Fibroblast of peridontal ligament (primary cell): ENCODE data around the gene NTSR1.
A peak's percentile ranks its signal among the peaks of the same experiment; 100 is the strongest.

Experiments used
- DNase-seq: peaks from one replicate; pipeline ENCODE4 v3.0.0-alpha.2; 2010; ENCODE audit errors: extremely low read depth

The NTSR1 gene

DNA sequence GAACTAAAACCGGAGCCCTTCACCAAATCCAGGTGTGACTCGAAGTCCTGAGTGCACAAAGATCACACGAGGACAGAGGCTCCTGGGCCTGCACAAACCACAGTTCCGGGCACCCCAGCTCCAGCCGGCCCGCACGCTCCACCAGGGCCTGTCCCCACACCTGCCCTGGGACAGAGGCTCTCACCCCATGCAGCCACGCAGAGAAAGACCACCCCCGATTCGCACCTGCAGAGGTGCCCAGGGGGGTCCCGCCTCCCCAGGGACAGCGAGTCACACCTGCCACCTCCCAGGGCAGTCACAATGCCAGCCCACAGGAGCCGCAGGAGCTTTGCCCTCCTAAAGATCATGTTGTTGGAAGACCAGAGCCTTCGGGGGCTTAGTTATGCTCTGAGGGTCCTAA, 62.3 kb downstream of the NTSR1 start:
- DNase-seq = no peak

DNA sequence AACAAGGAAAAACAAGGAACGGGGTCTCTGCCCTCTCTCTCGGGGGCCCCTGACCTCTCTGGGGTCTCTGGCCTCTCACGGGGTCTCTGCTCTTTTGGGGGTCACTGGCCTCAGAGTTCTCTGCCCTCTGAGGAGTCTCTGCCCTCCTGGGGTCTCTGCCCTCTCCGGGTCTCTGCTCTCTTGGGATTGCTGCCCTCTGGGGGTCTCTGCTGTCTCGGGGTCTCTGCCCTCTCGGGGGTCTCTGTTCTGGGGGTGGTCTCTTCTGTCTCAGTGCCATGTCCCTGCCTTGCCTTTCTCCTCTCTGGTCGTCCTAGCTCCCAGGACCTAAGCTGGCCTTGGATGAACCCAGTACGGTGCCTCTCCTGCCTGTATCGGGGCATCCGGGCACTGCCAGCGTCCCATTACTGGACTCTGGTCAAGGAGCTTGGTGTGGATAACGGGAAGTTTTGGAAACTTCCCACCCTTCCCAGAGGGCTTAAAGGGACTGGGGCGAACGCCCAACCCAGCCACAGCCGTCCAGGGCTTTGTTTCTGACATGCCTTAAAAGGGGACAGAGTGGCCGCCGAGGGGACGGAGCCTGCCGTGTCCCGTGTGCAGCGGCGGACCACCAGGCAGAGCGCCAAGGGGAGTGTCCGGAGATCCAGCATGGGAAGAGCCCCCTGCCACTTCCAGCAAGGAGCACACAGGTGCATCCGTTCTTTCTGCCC, 62.9 kb downstream of the NTSR1 start:
- DNase-seq = no peak

DNA sequence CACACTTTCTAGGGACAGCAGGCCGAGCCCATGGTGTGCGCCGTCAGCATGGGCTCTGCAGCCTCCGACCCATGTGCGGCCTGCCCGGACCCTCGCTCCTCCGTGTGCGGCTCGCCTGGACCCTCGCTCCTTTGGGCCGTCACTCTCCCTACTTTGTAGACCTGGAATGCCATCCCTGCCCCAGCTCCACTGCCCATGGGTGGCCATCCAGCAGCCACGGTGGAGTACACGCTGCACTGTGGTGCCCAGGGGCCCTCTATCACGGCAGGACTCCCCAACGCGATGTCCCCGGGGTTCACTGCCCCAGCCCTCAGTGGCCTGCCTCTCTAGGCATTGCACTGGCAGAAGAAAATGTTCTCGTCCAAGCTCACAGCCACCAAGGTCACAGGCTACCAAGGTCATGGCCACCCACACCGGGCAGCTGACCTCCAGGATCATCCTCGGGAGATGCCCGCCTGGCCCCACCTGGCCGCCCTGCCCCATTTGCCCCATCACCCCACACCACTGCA, 63.5 kb downstream of the NTSR1 start:
- DNase-seq = no peak

DNA sequence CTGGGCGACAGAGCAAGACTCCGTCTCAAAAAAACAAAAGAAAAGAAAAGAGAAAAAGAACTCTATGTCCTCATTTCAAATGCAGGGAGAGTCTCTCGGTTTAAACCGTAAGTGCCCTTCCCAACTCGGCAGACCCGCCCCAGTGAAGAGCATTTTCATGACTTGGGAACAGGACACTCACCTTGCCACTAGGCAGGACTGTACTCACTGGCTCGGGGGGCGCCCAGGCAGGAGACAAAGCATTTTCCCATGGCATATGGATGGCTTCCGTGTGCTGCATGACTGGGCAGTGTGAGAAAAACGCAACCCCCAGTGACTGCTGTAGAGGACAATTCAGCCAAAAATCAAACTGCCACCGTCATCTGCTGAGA, 64.0 kb downstream of the NTSR1 start:
- DNase-seq = no peak

DNA sequence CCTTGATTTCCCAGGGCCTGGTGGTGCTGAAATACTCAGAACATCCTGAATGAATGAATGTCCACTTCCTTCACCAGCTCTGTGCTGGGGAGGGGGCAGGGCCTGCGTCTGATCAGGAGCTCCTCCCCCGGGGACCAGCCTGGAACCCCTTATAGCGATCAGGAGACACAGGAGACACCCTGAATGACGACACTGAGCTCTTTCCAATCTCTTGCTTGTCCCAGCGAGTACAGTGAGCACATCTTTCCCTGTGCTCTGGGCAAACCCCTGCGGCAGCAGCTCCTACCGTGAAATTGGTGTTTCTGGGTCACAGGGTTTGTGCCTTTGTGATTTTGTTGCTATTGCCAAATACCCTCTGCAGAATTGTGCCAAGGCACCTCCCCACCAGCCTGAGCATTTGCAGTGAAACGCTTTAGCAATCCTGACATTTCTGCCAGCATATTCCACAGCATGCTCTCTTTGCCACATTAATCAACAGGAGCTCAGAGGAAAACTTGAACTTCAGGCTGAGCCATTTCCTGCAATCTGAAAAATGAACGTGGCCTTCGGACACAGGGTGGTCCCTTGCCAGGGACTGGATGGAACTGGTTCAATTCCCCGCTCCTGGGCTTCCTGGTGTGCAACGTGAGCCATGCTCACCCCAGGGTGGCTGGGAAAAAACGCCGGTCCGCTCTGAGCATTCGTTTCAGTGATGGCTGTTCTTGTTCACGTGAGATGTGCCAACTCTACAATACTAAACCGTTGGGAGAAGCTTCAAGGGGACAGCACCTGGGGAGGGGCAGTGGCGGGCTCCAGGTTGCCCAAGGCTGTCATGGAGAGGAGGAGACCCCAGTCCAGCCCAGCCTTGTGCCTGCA, 64.6 kb downstream of the NTSR1 start:
- DNase-seq = peak; percentile 65

DNA sequence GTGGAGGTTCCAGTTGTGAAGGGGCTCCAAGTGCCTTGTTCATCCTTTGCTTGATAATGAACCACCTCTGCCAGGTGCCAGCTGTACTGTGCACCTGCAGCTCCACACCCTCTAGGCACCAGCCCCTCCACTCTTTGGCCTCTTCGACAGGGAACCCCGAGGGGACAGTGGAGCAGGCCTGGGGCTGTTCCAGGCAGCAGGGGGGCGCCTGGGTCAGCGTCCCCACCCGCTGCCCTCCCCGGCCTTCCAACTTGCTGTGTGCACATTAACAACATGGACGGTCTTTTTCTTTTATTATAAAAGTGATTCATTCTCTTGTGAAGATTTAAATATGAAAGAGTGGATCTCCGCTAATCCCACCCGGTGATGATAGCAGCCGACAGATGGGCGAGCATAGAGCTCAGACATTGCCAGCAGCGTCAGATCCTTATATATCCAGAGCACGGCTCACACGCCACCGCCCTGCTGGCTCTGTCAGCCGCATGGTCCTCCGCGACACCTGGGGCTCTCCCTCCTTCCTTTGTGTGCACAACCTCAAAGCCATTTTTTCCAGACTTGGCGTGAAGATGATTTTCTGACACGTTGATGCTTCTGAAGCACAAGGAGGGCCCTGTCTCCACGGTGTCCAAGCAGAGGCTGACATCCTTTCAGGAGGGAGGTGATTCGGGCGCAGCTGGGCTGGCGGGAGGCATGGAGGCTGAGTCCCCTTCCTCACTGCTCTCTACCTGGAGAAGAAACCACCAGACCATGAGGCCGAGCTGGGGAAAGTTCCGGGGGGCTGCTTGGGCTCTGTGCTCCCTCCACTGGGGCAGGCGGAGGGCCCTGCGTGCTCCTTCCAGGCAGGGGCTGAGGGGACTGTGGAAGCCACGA, 65.4 kb downstream of the NTSR1 start:
- no peak for DNase-seq

DNA sequence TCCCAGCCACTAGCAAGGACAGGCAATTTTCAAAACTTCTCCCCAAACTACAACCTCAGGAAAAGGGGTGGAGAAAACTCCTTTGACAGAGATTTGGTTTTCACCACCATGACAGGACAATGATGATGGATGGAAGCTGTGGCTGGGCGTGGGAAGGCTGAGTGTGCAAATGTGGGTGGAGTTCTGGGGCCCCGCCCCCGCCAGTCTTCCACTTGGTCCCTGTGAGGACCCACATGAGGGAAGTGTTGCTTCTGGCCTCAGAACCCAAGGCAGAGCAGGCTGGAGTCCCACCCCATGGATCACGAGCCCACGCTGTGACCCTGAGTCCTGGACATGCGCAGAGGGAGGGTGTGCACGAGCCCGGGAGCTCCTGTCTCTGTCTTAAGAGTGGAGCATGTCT, 66.1 kb downstream of the NTSR1 start:
- no peak for DNase-seq

DNA sequence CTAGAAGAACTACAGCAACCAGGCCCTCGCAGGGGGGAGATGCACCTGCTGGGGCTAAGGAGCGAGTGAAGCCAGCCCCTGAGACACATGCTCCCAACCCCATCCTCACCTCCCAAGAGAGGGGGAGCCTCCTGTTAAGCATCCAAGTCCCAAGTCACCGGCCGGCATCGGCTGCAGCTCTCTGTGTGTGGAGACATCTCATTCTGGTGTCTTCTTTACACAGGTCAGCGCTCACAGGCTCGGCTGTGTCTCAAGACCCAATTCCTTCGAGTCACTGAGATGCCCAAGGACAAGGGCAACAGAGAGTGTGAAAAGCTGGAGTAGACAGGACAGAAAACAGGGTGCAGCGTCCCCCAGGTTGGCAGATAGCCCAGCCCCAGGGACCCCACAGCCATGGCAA, 66.6 kb downstream of the NTSR1 start:
- DNase-seq = no peak

DNA sequence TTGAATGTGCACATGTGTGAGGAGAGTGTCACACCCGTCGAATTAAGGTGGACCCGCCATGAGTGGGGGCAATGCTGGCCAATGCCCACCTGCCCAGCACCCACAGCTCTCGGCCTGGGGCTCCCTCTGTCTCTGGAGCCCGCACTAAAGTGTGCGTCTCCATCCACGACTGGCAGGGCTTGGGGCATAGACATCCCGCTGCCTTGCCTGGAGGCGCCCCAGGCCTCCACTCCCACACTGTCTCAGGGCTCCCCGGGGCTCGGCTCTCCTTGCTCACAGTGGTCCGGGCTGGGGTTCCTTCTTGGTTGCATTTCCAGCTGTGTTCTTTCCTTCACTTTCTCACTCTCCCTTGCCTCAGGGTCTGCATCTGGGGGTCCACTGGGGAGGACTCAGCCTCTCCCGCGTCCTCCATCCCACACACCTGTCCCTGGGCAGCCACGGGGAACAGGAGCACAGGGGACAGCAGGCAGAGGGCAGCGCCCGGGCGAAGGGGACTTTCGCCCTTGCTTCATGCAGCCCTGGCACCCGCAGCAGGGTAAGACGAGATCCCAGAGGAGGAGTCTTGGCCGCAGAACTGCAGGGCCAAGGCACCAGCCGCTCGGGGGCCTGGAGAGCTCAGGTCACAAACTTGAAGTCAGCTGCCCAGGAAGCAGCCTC, 67.5 kb downstream of the NTSR1 start:
- DNase-seq = no peak

DNA sequence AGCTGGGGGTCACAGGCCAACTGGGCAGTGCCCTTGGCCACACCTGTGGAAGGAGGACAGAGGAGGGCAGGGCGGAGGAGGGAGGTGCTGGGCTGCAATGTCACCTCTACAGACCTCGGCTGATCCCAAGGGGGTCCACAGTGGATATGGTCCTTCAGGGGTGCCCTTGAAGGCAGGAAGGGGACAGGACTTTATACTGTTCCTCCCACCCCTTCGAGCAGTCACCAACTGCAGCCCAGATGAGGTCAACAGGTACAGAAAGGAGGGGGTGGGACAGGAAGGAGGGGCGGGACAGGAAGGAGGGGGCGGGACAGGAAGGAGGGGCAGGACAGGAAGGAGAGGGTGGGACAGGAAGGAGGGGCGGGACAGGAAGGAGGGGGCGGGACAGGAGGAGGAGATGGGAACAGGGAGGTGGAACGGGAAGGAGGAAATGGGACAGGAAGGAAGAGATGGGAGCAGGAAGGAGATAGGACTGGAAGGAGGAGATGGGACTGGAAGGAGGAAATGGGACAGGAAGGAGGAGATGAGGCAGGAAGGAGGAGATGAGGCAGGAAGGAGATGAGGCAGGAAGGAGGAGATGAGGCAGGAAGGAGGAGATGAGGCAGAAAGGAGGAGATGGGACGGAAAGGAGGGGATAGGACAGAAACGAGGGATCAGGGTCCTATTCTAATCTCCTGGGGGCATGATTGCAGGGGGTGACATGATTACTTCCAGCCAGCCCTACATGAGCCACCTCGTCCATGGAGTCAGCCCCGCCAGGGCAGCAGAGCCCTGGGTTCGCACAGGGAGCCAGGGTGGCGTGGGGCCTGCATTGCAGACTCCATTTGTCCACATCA, 68.3 kb downstream of the NTSR1 start:
- DNase-seq = no peak

DNA sequence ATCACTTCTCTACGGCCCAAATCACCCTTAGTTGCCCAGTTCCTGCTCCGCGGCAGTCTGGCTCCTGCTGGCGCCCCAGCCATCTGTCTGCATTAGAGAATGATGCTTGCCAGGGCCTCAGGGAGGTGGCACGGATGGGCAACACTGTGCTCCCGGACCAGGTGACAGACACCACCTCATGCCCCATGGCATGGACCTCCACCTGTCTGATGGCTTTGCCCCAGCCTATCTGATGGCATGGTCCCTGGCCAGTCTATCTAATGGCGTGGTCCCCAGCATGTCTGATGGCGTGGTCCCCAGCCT, 68.8 kb downstream of the NTSR1 start:
- no peak for DNase-seq

DNA sequence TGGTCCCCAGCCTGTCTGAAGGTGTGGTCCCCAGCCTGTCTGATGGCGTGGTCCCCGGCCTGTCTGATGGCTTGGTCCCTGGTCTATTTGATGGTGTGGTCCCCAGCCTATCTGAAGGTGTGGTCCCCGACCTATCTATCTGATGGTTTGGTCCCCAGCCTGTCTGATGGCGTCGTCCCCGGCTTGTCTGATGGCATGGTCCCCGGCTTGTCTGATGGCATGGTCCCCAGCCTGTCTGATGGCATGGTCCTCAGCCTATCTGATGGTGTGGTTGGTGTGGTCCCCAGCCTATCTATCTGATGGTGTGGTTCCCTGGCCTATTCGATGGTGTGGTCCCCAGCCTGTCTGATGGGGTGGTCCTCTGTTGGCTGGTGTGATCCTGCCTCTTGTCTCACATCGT, 69.4 kb downstream of the NTSR1 start:
- DNase-seq = no peak

DNA sequence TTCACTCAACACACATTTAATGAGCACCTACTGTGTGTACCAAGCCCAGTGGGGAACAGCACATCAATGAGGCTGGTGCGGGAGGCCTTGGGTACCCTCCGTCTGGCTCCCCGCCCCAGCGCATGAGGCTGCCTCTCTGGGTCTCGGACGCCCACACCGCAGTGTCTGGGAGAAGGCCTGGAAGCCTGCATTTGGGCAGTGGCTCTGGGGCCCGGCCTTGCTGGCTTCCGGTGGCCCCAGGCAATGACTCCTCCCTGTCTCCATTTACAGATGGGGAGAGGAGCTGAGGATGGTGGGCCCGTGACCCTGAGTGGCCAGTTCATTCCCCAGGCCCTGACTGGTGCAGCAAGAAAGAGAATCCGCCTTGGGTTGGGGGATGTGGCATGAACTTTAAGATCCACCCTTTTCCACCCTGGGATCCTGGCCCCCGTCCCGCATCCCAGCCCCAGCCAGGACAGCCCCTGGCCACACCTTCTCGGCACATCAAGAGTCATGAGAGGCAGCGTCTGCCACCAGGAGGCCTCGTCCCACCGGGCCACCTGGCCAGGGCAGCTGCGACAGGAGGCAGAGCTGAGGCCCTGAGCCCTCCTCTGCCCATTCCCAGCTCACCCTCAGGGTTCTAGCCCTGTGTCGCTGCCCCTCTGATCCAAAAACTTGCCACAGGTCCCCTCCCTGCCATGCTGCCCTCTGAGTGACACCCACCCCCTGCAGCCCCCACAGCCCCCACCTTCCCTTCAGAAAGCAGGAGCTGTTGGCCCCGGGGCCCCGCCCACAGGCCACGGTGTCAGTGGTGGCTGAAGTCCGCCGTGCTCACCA, 70.2 kb downstream of the NTSR1 start:
- no peak for DNase-seq

DNA sequence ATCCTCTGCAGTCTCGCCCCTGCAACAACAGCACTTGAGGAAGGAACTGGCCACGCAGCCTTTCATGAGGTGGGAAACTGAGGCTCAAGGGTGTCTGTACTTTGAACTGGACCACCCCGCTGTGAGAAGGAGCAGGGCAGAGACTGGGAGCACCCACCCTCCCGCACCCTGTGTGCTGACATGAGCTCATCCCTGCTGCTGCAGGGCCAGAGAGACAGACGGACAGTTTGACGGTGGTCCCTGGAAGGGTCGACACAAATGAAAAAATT, 70.7 kb downstream of the NTSR1 start:
- no peak for DNase-seq

DNA sequence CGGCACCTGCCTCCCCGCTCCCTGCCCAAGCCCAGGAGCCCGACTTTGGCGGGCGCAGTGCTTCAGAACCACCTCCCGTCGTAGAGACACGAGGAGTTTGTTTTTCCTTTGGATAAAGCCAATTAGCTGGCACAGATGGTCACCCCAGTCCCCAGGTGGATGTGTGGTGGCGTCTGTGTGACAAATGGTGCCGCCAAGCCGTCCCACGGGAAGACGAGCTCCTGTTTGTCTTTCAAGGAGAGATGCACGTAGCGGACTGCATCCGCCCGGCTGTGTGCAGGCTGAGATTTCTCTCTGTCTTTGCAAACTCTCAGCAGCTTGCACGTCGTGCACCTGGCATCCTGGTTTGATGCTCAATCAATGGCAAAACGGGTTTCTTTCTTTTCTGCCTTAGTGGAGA, 71.6 kb downstream of the NTSR1 start:
- no peak for DNase-seq

DNA sequence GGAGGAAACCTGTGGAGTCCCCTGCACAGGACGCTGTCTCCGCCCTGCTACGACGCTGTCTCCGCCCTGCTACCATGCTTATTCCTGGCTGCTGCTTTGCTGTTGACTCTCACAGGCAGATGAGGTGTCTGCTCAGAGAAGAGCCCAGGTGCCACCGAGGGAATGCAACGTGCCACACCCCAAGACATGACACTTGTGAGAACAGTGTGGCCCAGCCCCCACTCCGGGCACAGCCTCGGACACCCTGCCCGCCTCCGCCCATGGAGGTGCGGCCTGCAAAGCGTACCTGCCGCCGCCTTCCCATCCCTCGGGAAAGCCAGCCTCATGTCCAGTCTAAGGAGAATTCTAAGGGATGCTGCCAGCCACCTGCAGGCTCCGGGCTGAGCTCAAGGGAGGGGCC, 72.1 kb downstream of the NTSR1 start:
- DNase-seq = no peak

DNA sequence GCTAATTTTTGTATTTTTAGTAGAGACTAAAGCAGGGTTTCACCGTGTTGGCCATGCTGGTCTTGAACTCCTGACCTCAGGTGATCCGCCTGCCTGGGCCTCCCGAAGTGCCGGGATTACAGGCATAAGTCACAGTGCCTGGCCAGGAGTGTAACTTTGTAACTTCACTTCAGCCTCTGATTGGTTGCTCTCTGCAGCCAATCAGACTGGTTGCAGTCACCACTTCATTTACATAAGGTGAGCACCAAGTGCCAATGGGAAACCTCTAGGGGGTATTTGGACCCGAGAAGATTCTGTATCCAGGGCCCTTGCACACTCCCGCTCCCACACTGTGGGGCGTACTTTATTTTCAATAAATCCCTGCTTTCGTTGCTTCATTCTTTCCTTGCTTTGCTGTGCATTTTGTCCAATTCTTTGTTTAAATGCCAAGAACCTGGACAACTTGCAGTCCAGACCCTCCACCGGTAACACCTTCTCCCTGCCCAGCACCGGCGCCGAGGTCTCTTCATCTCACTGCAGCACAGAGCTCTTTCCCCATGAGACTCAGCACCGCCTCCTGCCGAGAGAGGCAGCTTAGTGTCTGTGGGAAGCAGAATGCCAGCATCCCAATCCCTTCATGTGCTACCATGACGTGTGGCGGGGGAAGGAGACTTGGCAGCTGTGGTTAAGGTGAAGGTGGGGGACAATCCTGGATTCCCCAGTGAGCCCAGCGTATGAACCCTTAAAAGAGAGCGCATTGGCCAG, 73.7 kb downstream of the NTSR1 start:
- no peak for DNase-seq

DNA sequence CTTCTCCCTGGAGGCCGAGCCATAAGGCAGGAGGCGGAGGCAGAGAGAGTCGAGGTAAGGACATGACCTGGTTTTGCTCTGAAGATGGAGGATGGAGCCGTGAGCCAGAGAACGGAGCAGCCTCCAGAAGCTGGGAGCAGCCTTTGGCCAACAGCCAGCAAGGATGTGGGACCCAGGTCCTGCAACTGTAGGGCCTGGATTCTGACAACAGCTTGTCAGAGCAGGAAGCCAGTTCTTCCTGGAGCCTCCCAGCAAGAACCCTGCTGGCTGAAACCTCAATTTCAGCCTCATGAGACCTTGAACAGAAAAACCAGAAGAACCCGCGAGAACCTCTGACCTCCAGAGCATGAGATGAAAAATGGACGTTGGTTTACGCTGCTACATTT, 74.2 kb downstream of the NTSR1 start:
- no peak for DNase-seq

DNA sequence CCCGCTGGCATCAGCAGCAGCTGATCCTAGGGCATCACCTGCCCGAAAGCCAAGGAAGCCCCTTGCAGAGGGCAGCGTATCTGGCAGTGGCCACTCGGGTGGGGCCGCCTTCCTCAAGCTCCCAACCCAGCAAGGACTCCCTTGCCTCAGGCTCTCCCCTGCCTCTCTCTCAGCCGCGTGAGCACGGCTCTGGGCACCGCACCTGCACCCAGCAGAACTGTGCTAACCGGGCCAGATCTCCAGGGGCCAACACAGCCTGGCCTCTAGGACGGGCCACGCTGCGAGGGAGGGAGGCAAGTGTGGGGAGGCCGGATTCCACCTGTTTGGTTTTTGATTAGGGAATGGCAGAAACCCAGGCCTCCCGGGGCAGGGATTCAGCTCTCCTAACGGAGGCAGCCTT, 75.9 kb downstream of the NTSR1 start:
- no peak for DNase-seq

DNA sequence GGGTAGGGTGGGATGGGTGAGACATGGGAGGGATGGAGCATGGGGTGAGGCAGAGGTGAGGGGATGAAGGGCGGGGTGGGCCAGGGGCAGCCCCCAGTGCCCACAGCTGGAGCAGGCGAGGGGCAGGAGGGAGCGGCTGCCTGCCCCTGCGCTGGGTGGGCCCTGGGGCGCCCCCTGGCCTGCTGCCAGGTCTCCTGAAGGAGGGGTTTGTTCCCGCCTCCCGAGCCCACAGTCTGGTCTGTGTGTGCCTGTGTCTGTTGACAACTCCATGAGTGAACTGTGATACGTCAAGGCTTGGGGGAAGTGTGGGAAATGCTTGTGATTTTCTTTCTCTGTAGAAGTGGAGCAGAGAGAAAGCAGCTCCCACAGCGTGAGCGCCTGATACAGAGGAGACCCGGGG, 76.8 kb downstream of the NTSR1 start:
- DNase-seq = no peak
